Measurements from ENCODE around the gene ICAM5. TPM values are rescaled to one million over a fixed set of nuclear protein-coding genes. Genes with fewer than 3 reads are reported as not detected.

ICAM5 gene
- total RNA-seq, 2 experiments from 2014 or later: 5.0 to 5.3 TPM

GRCh38 chr19:10290876-10291553, 1.3 kb downstream of the ICAM5 start:
- Mint-ChIP-seq H3K4me1 (ENCODE audit: low read depth) (peaks cover 75% of the 10 kb centered on the region), H3K27ac (no peak overlapping the region), H3K4me3 (peak overlapping the region; percentile 73), H3K9me3 (no peaks in the 10 kb centered on the region), H3K27me3 (peaks cover 72% of the 10 kb centered on the region), H3K36me3 (ENCODE audit: low read depth) (peaks cover 5% of the 10 kb centered on the region)
- CTCF ChIA-PET: interaction anchor here (0.9 to 1.5 kb wide), 8 partner anchors 19 to 112 kb away, joined by 3 to 7 read pairs (median 4); partner anchors contain the start of genes CDC37 and ICAM1
- DNase-seq (peak; percentile 68), ATAC-seq (peak; percentile 12)
- intact Hi-C loops (cut with micrococcal nuclease): no loop called here
- POLR2A ChIA-PET: interaction anchor here (1.0 to 9.2 kb wide), 6 partner anchors 19 to 90 kb away, joined by 3 to 107 read pairs (median 4); partner anchors contain the start of genes ICAM1, RAVER1 and TYK2
- TF ChIP-seq CTCF (IDR thresholded peaks at IDR 0.05): no peak

- Mint-ChIP-seq H3K27me3 (peaks cover 74% of the 10 kb centered on the region), H3K9me3 (no peaks in the 10 kb centered on the region), H3K4me1 (ENCODE audit: low read depth) (peaks cover 68% of the 10 kb centered on the region), H3K27ac (no peak overlapping the region), H3K4me3 (peak overlapping the region; percentile 73), H3K36me3 (ENCODE audit: low read depth) (no peaks in the 10 kb centered on the region)
- POLR2A ChIA-PET: interaction anchor here (1.0 to 9.2 kb wide), 8 partner anchors 8 to 186 kb away, joined by 3 to 107 read pairs (median 4); partner anchors contain the start of genes ICAM1, PPAN, RAVER1 and TYK2
- intact Hi-C loops (cut with micrococcal nuclease): no loop called here
- no peak for DNase-seq
- CTCF ChIA-PET: interaction anchor here (0.9 to 1.5 kb wide), 8 partner anchors 20 to 112 kb away, joined by 3 to 7 read pairs (median 4); partner anchors contain the start of genes CDC37 and ICAM1
- no peak for TF ChIP-seq CTCF (IDR thresholded peaks at IDR 0.05)
- ATAC-seq: no peak
Measured at GRCh38 chr19:10291554-10292205, 1.9 kb downstream of the ICAM5 start.

GRCh38 chr19:10292206-10292788, 2.5 kb downstream of the ICAM5 start:
- intact Hi-C loops (cut with micrococcal nuclease): no loop called here
- no peak overlapping the region for H3K27ac Mint-ChIP-seq
- peaks cover 75% of the 10 kb centered on the region for H3K27me3 Mint-ChIP-seq
- ChIA-PET CTCF (interaction anchor here (1.0 to 1.5 kb wide), 4 partner anchors 23 to 98 kb away, joined by 3 to 5 read pairs (median 4); no protein-coding TSS in a partner anchor), POLR2A (interaction anchor here (0.6 to 9.2 kb wide), 7 partner anchors 9 to 186 kb away, joined by 3 to 107 read pairs (median 3); partner anchors contain the start of genes ICAM1, PPAN, RAVER1 and TYK2)
- no peaks in the 10 kb centered on the region for H3K9me3 Mint-ChIP-seq
- ATAC-seq (peak; percentile 59), DNase-seq (peak; percentile 87)
- H3K36me3 Mint-ChIP-seq (ENCODE audit: low read depth): no peaks in the 10 kb centered on the region
- no peak for TF ChIP-seq CTCF (IDR thresholded peaks at IDR 0.05)
- H3K4me1 Mint-ChIP-seq (ENCODE audit: low read depth): peaks cover 62% of the 10 kb centered on the region
- H3K4me3 Mint-ChIP-seq: peak overlapping the region; percentile 73

GRCh38 chr19:10292789-10293636, 3.3 kb downstream of the ICAM5 start:
- no peak for ATAC-seq
- POLR2A ChIA-PET: interaction anchor here (0.6 to 9.2 kb wide), 6 partner anchors 10 to 187 kb away, joined by 3 to 107 read pairs (median 3); partner anchors contain the start of genes ICAM1 and PPAN
- H3K27ac Mint-ChIP-seq: peak overlapping the region; percentile 34
- H3K27me3 Mint-ChIP-seq: peaks cover 68% of the 10 kb centered on the region
- CTCF ChIA-PET: no interaction called here
- H3K36me3 Mint-ChIP-seq (ENCODE audit: low read depth): no peaks in the 10 kb centered on the region
- intact Hi-C loops (cut with micrococcal nuclease): no loop called here
- peak overlapping the region; percentile 73 for H3K4me3 Mint-ChIP-seq
- peaks cover 55% of the 10 kb centered on the region for H3K4me1 Mint-ChIP-seq (ENCODE audit: low read depth)
- DNase-seq: peak; percentile 30
- no peak for TF ChIP-seq CTCF (IDR thresholded peaks at IDR 0.05)
- no peaks in the 10 kb centered on the region for H3K9me3 Mint-ChIP-seq

All from activated CD8-positive, alpha-beta T cell treated with anti-CD3 and anti-CD28 coated beads for 36 hours (primary cell).